Measurements from ENCODE around the gene LILRB1.
A peak's percentile ranks its signal among the peaks of the same experiment; 100 is the strongest.
"Not testable (repeated sequence)": the region's sequence is repeated elsewhere in the genome, so short reads cannot be mapped to it uniquely, and the experiment has no call there.

The LILRB1 gene

DNA sequence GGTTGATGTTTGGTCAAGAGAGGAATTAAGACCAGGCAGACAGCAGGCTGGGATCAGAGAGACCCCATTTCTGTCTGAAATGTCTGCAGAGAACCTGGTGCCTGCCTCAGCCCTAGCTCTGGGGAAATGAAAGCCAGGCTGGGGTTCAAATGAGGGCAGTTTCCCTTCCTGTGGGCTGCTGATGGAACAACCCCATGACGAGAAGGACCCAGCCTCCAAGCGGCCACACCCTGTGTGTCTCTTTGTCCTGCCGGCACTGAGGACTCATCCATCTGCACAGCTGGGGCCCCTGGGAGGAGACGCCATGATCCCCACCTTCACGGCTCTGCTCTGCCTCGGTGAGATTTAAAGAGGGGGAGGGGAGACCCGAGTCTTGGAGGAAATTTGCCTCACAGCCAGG is 32.4 kb downstream of the LILRB1 start, which contains the start of gene LILRB4:
Gene LILRB4, plus strand, starts transcription at position 256 of the 400 bp plus-strand sequence. Its CDS starts 49 bp downstream, at position 305.
- DNase-seq (ENCODE audit: low spot score), result no peak

- DNase-seq (ENCODE audit: low spot score), result no peak
These were observed 35.2 kb downstream of the LILRB1 start for GRCh38 chr19:54665530-54665929.

DNA sequence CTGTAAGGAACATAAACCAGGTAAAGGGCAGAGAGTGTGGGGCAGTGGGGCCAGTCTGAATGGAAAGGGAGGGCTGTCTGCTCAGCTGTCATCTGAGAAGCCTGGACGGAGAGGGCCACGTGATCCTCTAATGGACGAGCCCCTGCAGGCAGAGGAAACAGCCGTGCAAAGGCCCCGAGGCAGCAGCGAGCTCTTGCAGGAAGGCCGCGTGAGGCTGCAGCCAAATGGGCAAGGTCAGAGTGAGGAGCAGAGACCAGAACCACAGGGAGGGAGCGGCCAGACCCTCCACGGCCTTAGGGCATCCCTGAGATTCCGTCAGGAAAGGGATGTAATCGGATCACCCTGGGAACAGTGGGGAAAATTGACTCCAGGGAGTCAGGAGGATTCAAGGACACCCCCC is 36.9 kb downstream of the LILRB1 start:
- no peak for DNase-seq (ENCODE audit: low spot score)

- DNase-seq (ENCODE audit: low spot score), result no peak
These were observed 38.1 kb downstream of the LILRB1 start for GRCh38 chr19:54668353-54668752.

- no peak for DNase-seq (ENCODE audit: low spot score)
These were observed 40.5 kb downstream of the LILRB1 start for GRCh38 chr19:54670576-54671357.

DNA sequence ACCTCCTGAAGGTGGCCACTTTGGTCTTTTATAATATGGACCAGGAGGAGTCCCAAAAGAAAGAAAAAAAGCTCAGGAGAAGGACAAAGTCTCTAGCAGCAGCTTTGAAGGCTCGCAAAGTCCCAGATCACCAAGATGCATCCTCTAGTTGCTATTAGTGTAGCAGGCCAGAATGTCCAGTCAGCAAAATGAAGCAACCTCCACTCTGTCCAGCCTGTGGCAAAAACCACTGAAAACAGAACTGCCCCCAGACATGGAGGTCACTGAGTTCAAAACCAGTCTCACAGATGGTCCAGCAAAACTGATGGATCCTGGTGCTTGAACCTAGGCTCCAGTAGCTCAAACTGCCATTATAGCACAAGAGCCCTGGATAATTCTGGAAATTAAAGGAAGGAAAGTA is 42.9 kb downstream of the LILRB1 start:
- no peak for DNase-seq (ENCODE audit: low spot score)

DNA sequence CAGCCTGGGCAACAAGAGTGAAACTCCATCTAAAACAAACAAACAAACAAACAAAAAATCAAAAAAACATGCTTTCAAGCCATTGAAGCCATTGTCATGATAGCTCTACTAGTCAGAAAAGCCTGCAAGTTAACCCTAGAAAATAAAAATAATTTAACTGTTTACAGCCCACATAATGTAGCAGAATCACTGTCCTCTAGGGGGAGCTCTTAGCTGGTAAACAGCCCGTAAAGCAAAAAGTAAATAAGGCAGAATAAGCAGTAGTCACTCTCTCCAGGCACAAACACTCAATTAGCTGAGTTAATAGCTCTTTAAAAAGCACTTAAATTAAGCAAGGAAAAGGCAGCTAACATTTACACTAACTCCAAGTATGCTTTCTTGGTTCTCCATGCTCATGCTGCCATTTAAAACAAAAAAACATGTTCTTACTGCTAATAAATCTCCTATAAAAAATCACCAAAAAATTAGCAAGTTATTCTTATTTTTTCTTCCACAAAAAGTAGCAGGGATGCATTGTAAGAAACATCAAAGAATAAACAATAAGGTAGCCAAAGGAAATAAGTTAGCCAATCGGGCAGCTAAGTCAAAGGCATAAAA is 43.8 kb downstream of the LILRB1 start:
- DNase-seq (ENCODE audit: low spot score), result peak; percentile 5

- DNase-seq (ENCODE audit: low spot score), result peak; percentile 51
These were observed 46.0 kb downstream of the LILRB1 start for GRCh38 chr19:54676210-54676834.

- no peak for DNase-seq (ENCODE audit: low spot score)
These were observed 46.9 kb downstream of the LILRB1 start for GRCh38 chr19:54677217-54677616.

- DNase-seq (ENCODE audit: low spot score), result not testable (repeated sequence)
These were observed 51.3 kb downstream of the LILRB1 start for GRCh38 chr19:54681596-54681995.

DNA sequence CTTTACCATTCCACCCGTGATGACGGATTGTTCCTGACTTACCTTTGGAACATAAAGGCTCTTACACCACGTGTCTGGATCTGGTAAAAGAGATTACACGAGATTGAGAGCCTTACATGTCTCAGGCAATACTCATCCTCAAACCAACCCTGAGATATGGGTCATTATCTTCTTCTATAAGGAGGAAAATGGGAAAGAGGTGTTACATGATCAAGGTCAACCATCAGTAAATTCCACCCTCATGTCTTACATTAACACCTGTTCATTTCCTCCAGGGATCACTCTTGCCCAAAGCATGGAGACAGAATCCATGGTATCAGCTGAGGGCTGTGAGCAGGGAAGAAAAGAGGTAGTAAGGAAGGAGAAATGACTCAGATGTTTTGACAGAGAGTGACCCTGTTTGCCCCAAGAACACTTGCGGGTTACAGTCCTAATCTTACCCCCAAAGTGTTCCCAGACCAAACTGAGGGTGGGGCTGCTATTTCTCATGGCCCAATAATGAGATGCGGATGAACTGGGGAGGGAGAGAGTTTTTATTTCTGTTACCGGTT is 52.1 kb downstream of the LILRB1 start:
- no peak for DNase-seq (ENCODE audit: low spot score)

- DNase-seq (ENCODE audit: low spot score), result no peak
These were observed 54.2 kb downstream of the LILRB1 start for GRCh38 chr19:54684527-54684926.
